GM21528 (cell line): ENCODE measurements around the gene SAGE1.
"Not testable (repeated sequence)": the region's sequence is repeated elsewhere in the genome, so short reads cannot be mapped to it uniquely, and the experiment has no call there.

Experiments
- ATAC-seq: cut with Tn5 transposase; IDR thresholded peaks from one replicate; pipeline ENCODE4 v1.9.1; 2021; ENCODE audit warnings: mild to moderate bottlenecking, moderate library complexity; ENCODE audit not compliant: unreplicated experiment, low FRiP score

SAGE1 gene

GRCh38 chrX:135893294-135893817, at the start of gene SAGE1, which contains the start of gene CT45A10:
Gene SAGE1, plus strand, starts transcription at chrX:135893716. Its CDS starts 2,527 bp downstream, at chrX:135896243.
Gene CT45A10, minus strand, starts transcription at chrX:135893444. Its CDS starts 8,100 bp downstream, at chrX:135885344.
- ATAC-seq = no peak

- ATAC-seq = not testable (repeated sequence)
These were observed 39.1 kb upstream of the SAGE1 start, which contains the start of gene CT45A8 for GRCh38 chrX:135854438-135854837. Gene CT45A8, minus strand, starts transcription at chrX:135854538. Its CDS starts 3,755 bp downstream, at chrX:135850783.

- ATAC-seq = not testable (repeated sequence)
These were observed 21.8 kb upstream of the SAGE1 start, which contains the start of gene CT45A9 for GRCh38 chrX:135871712-135872111. Gene CT45A9, minus strand, starts transcription at chrX:135871812. Its CDS starts 3,751 bp downstream, at chrX:135868061.

- not testable (repeated sequence) for ATAC-seq
These were observed 10.8 kb upstream of the SAGE1 start for GRCh38 chrX:135882741-135883140.

GRCh38 chrX:135888230-135888629, 5.3 kb upstream of the SAGE1 start:
- not testable (repeated sequence) for ATAC-seq

- ATAC-seq = not testable (repeated sequence)
These were observed 4.5 kb upstream of the SAGE1 start for GRCh38 chrX:135888976-135889375.

- no peak for ATAC-seq
These were observed 3.4 kb upstream of the SAGE1 start for GRCh38 chrX:135890087-135890585.

- no peak for ATAC-seq
These were observed 735 bp upstream of the SAGE1 start for GRCh38 chrX:135892781-135893180.

- no peak for ATAC-seq
These were observed 16.7 kb downstream of the SAGE1 start for GRCh38 chrX:135910251-135910650.

GRCh38 chrX:135914404-135914803, 20.9 kb downstream of the SAGE1 start:
- ATAC-seq = no peak

- not testable (repeated sequence) for ATAC-seq
These were observed 27.0 kb downstream of the SAGE1 start for GRCh38 chrX:135920516-135920915.

GRCh38 chrX:135923353-135923752, 29.8 kb downstream of the SAGE1 start:
- no peak for ATAC-seq

GRCh38 chrX:135927897-135928296, 34.4 kb downstream of the SAGE1 start:
- no peak for ATAC-seq

- ATAC-seq = no peak
These were observed 38.4 kb downstream of the SAGE1 start for GRCh38 chrX:135931644-135932487.

- ATAC-seq = no peak
These were observed 51.0 kb downstream of the SAGE1 start for GRCh38 chrX:135944486-135944885.

GRCh38 chrX:135951291-135951690, 57.8 kb downstream of the SAGE1 start:
- ATAC-seq = no peak
